Central memory CD4-positive, alpha-beta T cell (primary cell): Measurements from ENCODE around the gene SLC16A3.

Source experiments
- DNase-seq: peaks from one replicate; pipeline ENCODE4 v3.0.0; 2022

Gene SLC16A3

DNA sequence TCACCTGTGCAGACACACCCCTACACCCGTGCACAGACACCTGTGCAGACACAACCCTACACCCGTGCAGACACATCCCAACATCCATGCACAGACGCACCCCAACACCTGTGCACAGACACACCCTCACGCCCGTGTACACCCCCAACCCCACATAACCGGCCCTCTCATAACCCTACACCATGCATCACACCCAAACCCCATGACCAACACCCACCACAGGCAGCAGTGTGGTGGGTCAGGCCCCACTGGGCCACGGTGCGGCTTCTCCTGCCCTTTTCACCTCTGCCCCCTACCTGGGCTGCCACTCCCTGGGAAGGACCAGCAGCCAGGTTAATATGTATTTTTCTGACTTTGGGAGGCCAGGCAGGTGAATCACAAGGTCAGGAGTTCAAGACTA lies 4.2 kb upstream of the SLC16A3 start:
- no peak for DNase-seq

DNA sequence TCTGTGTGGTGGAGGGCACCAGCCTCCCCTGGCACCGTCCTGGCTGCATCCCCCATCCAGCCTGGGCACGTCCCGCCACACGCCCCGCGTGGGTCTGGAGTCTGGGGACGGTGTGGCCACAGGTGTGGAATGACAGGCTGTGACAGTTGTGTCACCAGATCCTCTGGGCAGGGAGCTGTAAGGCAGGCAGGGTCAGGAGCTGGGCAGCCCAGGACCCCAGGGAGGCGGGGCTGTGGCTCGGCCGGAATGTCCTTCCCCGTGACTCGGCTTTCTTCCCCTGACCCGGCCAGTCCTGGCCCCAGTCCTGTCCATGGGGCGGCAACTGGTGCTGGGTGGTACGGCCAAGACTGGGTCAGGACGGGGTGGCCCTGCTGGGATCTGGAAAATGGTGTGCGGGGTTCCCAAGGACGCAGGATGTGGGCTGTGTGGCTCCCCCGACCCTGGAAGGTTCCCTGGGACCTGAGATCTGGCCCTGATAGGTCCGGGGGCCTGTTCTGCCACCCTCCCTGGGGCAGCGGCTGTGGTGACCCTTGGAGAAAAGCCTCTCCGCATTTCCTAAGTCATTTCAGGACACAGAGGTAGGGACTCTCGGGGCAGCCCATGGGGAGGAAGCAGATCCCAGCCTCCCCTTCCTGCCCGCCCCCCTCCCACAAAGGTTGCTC lies 3.3 kb upstream of the SLC16A3 start:
- DNase-seq, result no peak

DNA sequence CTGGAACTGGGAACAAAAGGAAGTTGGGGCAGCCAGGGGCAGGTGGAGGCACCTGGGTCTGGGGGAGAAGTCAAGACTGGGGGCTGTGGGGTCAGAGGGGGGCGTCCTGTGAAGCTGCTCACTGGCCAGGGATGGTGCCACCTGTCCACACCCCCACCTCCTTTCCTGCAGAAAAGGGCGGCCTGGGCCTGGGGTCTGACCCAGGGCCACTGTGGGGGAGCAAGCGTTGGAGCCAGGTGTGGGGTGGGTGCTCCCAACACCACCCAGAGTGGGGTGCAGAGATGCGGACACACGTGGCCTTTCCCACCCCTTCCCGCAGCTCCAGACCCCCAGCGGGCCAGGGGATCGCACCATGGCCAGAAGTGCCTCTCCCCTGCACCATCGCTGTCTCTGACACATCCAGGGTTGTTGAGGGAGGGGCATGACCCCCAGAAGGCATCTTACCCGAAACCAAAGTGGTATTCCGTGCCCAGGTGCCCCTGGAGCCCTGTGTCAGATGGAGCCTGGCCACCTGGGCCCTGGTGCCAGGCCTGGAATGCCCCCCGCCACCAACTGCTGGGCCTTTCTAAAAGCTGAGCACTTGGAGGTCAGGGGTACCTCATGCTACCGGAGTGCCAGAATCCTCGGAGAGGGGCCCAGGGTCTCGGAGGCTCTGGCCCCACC lies 2.6 kb upstream of the SLC16A3 start:
- no peak for DNase-seq

DNA sequence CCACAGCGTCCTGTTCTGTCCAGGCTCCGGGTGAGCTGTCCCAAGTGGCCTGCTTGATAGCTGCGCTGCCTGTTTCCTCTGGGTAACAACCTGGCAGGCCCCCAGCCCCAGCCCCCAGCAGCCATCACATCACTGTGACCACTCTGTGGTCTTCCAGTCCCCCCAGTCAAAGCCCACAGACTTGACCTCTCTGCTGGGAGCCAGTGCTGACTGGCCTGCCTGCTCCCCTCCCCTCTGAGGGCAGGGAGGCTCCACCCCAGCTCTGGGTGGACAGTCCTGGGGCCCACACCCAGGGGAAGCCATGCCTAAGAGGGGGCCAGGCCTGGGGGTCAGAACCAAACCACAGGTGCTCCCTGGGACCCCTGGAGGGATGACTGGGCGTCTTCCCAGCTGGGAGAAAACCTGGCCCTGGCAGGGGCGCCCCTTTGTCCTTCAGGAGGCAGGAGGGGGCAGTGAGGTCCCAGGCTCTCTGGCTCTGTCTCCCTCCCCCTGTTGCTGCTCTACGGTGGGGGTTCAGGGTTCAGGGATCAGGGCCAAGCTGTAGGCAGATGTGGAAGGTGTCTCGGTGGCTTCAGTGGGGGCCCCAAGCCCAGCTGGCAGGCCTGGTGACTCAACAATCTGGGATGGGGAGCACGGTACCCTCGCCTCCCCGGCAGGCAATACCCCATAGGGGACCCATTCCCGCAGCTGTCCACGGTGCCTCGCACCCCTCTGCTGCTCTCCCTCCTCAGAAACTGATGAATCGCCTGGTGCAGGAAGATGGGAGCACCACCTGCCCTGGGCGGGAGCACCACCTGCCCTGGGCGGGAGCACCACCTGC lies 1.8 kb upstream of the SLC16A3 start:
- DNase-seq, result no peak

DNA sequence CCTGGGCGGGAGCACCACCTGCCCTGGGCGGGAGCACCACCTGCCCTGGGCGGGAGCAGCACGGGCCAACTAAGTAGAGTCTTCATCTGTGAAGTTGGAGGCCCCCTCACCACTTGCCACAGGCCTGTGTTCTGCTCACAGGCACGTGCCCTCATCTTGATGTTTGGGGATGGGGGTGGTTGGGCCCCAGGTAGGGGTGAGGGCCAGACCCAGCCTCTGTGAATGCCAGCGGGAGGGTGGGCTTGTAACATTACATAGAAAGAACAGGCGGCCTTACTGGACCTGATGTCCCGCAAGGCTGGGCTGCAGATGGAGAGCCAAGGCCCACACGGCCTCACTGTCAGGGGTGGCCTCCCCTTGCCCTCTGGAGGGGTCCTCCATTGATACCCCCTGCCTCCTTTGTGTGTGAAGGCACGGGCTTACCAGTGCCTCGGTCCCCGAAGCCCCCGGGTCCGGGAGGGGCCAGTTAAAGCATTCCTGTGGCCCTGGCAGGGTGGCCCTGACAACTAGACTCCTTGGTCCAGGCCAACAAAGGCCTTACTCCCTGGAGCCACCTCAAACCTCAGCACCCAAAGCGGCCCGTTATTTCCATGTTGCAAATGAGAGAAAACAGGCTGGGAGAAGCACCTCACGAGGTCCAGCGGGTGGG lies 1.1 kb upstream of the SLC16A3 start:
- DNase-seq, result no peak

DNA sequence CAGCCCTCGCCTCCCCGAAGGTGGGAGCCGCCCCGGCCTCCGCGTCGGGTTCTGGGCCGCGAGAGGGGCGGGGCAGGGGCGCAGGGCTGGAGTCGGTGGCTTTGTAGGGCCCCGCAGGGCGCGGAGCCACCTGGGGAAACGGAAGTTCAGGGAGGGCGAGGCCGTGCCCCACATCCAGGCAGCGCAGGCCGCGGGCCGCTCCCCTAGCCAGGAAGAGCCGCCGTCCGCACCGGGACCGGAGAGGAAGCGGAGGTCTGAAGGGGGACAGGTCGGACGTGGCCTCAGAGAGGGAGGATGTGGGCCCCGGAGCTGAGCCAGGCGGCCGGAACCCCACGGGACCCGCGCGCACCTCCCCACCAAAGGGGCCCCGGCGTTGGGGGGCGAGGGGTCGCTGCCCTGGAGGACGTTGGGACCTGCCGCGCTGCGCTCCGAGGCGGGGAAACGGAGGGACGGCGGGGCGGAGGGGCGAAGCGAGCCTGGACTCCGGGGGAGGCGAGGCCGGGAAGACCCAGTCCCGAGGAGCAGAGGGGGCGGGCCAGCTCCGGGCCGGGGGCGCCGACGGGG lies 482 bp upstream of the SLC16A3 start:
- peak; percentile 70 for DNase-seq

DNA sequence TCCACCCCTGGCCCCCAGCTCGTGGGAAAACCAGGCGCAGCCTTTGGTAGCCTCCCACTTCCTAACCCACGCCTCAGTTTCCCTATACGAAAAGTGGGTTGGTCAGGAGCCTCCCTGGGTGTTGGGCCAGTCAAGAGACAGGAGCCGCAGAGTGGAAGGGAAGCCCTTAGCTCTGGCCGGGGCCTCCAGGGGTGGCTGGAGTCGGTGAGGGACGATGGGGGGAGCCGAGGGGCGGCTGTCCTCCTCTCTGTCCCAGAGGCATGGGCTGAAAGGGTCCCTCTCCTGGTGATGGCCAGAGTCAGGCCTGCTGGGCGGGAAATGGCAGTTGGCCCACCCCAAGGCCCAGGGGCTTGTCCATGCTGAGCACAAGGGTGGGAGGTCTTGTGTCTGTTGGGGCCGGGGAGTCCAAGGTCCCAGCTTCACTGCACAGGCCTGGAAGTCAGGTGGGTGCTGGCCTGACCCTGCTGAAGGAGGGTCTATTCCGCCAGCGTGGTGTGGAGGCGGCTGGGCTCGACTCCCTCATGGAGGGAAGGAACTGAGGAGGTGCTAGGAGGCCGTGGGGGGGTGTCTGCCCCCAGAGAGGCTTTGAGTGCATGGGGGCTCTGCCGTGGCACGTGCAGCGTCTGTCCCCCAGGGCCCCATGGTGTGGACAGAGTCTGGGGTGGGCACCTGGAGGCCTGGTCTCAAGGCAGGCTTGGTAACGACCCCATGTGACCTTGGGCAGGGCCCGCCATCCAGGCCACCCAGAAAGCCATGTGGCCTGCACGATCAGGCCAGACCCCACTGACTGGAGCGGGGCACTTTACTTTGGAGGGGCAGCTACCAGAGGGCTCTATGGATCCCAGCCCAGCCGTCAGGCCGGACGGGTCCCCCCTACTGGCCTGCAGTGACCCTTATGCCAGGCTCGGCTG lies 1.1 kb downstream of the SLC16A3 start:
- DNase-seq, result no peak

DNA sequence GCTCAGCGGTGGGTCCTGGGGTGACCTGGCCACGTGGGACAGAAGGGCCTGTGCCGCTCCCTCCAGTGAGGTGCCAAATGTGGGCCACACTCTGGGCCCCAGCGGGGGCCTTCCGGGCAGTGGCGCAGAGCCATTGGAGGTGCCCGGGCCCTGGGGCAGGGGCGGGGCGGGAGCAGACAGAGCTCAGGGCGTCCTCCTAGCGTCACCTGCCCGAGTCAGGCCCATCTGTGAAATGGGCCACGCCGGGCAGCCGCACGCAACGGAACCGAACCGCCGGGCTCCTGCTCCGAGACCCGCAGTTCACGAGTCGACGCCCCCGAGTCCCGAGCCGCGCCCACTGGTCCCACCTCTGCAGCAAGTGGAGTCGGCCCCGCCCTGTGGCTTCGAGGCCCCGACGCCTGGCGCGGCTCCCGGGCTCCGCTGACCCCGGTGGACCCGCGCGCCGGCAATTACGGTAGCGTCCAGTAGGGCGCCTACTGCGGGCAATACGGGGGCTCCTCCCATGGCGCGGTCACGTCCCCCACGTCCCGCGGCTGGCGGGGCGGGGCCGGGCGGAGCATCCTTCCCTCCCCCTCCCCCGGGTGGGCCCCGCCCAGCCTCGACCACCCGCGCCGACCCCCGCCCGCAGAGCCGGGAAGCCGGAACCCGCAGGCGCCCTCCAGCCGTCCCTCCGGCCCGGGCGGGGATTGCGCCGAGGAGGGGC lies 1.9 kb downstream of the SLC16A3 start:
- DNase-seq, result no peak

DNA sequence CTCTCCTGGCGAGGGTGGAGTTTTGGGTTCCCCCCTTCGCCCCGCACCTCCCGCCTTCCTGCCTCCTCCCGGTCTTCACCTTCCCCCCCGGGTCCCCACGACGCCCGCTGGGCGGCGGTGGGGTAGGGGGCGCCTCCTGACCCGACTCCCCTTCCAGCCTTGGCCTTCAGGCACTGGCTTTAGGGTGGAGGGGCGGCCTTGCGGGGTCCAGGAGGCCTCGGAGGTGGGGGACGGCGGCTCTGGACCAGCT lies 2.4 kb downstream of the SLC16A3 start:
- DNase-seq, result no peak

DNA sequence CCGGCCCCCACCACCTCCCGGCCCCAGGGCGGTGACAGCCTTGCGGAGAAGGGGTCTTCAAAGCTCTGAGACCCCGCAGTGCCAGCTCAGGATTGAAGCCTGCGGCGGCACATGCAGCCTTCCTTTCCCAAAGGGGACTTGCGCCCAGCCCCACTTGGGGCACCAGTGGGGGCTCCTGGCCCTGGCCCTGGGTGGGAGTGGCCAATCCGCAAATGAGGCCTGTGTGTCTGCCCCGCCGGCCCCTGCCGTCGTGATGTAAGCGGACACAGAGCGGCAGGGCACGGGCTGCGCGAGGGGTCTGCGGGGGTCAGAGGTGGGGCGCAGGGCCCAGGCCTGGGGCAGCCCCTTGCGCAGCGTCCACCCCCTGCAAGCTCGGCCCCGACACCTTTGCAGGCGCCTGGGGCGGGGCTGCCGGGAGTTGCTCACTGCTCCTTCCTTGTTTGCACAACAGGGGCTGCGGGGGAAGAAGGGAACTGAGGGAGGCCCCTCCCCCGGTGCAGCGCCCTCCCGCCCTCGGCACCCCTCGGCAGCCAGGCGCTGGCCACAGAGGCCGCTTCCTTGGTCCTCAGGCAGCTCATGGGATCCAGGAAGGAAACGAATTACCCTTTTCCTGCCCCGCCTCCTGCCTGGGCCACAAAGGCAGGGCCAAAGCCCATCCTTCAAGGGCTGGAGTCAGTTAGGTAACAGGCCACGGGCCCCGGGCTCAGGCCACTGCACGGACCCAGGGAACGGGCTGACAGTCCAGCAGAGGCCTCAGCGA lies 2.9 kb downstream of the SLC16A3 start:
- no peak for DNase-seq

DNA sequence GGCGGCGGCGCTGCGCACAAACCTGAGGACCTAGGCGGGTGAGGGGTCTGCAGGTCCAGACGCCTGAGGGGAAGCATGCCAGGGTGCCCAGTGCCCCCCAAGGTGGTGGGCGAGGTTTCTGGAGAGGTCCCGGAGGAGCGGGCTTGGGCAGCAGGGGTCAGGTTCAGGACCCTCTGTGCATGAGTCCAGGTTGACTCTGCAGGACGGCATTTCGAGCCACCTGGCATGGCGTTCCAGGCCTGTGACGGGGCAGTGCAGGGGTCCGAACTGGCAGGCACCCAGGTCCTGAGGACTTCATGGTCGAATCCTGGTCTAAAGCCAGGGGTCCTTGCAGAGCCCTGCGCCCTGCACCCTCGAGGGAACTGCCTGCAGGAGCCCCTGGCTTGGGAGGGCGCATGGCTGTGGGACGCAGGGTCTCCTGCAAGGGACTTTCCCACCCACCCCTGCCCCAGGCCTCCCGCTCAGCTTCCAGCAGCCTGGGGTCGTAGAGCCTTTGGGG lies 3.5 kb downstream of the SLC16A3 start:
- DNase-seq, result no peak

DNA sequence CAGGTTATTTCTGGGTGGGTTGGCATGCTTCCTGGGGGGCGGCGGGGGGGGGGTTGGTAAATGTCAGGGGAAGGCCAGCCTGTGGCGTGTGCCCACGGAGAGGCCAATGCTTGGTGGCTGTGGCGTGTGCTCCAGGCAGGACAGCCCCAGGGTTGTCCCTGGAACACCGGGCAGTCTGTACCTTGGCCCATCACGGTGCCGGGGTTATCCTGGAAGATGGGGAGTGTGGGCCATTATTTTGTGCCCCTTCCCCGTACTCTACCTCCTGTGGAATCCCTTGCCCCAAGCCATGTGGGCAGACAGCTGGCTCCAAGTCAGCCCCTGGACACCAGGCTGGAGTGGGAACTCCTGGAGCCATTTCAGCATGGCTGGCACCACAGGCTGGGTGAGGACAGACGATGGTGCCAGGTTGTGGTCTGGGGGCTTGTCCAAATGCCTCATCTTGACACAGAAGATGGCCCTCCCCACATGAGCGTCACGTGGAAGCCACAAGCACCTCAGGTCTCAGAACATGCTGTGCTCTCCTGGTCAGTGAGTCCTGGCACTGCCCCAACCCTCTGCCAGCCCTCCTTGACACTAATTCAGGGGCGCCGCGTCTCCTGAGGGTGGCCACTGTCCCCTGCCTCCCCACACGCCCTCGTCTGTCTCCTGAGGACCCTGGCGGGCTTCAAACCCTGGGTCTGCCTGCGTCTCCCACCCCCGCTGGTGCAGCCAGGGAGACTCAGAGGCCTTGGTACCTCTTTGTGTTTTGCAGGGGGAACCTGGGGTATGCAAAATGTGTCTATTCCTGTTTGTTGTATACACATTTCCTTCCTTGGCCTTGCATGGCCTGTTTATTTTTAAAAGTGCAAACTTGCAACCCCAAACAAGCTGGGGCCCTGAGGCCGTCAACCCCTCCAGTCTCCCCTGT lies 4.3 kb downstream of the SLC16A3 start:
- no peak for DNase-seq

DNA sequence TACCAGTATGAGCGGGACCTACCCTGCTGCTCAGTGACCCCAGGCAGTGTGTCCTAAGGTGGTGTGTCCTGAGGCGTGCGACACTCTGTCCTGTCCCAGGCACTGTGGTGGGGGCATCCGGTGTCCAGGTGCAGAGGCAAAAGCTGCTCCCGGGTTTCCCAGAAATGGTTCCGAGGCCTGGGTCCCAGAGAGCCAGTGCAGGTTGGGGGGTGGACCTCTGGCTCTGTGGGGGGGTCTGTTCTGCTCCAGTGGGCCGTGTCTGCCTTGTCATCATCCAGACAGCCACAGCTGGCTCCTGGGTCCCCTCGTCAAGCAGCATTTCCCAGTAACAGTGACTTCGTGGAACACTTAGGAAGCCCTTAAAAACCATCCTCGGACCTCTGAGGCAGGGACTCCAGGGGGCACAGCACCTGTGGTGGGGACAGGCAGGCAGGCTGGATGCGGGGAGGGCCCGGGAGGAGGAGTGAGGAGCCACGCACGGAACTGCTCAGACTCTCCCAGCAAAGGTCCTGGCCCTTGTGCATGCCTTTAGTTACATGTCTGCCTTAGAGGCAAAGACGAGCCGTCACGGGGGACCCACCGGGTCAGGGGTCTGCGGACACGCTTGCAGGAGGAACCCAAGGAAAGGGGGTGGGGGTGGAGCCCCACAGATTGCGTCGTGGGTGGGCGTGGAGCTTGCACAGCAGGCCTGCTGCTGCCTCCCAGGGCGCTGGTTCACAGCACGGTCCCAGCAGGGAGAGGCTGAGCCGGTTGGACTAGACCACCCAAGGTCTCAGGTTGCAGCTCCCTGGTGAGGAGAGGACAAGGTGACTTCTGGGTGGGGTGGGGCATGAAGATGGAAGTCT lies 5.6 kb downstream of the SLC16A3 start:
- no peak for DNase-seq

DNA sequence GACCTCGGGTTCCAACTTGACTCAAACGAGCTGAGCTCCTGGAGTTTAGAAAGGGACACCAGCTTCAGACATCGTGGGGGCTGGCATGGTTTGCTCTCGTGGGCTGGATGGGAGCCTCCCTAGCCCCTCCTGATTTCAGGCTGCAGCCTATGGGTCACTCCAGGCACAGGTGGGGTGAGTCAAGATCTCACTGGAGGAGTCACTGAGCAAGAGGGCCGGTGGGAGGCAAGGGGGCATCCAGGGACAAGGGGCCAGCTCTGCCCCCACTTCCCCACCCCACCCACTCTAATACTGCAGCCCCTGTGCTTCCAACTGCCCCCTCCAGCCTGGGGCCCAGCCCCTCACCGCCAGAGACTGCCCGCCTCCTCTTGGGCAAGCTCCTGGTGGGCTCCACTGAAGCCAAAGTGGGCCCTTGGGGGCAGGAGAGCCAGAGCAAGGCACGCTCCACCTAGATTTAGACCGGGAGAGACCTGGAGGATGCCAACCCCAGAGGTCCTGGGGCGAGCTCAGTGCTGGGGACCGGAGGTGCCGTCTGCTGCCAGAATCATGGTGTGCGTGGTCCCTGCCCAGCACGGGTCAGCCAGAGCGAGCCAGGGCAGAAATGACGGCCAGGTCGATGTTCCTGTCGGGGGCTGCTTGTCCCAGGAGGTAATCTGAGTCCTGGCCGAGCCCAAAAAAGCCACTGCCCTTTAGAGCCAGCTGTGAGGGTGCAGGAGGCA lies 6.4 kb downstream of the SLC16A3 start:
- DNase-seq, result no peak

DNA sequence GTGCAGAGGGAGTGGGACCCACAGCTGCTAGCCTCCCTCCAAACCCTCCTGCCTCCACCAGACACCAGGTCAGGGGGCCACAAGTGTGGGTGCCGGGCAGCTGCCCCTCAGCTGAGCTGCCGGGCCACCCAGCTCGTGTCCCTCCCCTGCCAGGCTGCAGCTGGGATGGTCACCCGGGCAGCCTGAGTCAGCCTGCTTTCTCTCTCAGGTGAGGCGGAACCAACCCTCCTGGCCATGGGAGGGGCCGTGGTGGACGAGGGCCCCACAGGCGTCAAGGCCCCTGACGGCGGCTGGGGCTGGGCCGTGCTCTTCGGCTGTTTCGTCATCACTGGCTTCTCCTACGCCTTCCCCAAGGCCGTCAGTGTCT lies 6.9 kb downstream of the SLC16A3 start:
- no peak for DNase-seq

DNA sequence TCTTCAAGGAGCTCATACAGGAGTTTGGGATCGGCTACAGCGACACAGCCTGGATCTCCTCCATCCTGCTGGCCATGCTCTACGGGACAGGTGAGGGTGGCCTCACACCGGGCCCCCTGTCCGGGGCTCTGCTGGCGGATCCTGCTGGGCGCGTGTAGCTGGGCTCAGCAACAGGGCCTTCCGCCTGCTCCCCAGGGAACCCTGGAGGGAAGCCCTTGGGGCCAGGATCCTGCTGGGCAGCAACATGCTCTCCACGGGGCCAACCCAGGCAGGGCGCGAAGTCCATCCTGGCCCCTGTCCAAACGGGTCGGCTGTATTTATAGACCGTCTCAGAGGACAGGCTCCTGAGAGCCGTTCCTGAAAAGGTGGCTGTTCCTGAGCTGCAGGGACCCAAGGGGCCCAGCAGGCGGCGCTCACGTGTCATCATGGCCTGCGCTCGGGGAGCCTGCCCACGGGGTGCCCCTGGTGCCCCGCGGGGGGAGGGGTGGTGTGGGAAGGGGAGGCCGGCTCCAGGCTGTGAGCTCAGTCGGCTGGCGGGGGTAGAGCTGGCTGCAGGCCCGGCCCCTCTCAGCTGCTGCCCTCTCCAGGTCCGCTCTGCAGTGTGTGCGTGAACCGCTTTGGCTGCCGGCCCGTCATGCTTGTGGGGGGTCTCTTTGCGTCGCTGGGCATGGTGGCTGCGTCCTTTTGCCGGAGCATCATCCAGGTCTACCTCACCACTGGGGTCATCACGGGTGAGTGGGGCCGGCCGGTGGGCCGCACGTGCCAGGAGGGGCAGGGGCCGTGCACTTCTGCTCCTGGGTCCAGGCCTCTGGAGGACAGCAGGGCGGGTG lies 7.5 kb downstream of the SLC16A3 start:
- DNase-seq, result peak; percentile 68
